A673 (cell line): ENCODE measurements around the gene IPPK. TPM values are rescaled to one million over a fixed set of nuclear protein-coding genes. Genes with fewer than 3 reads are reported as not detected.

Experiments
- BruUV-seq: library from RNA; stranded (reverse); fragments of 400-500 nt; replicated peaks from 2 replicates; lab custom pipeline; 2021; lab: Mats Ljungman, UMichigan
- CTCF ChIA-PET: fragments of 300-600 bp; sonication (Branson Sonifier 250); formaldehyde crosslinking; loops from one replicate; lab custom pipeline; 2022; ENCODE audit warnings: antibody characterized with exemption; lab: Charles Lee
- POLR2A ChIA-PET: fragments of 300-600 bp; sonication (Branson Sonifier 250); formaldehyde crosslinking; loops from one replicate; lab custom pipeline; 2022; ENCODE audit warnings: antibody characterized with exemption; ENCODE audit not compliant: low non-redundant PET; lab: Charles Lee
- DNase-seq: peaks from one replicate; pipeline ENCODE4 v3.0.0-alpha.2; 2015; ENCODE audit warnings: low spot score
- H3K27ac ChIP-seq: fragments of 200-600 bp; sonication (generic); 2 replicates; pipeline ENCODE4 v1.5.1; 2016; ENCODE audit warnings: mixed run types, low read depth, mild to moderate bottlenecking, mixed read lengths, antibody characterized with exemption, low read length; ENCODE audit not compliant: poor library complexity, severe bottlenecking
- H3K27me3 ChIP-seq: fragments of 200-600 bp; sonication (generic); replicated peaks from 2 replicates; pipeline ENCODE4 v1.6.1; 2017; ENCODE audit warnings: mixed run types, low read depth, mild to moderate bottlenecking, mixed read lengths, antibody characterized with exemption, low read length; ENCODE audit not compliant: insufficient read depth, poor library complexity
- H3K36me3 ChIP-seq: fragments of 200-600 bp; sonication (generic); 2 replicates; pipeline ENCODE4 v1.6.1; 2016; ENCODE audit warnings: mixed run types, mild to moderate bottlenecking, mixed read lengths, antibody characterized with exemption, low read length; ENCODE audit not compliant: insufficient read depth, poor library complexity, severe bottlenecking
- H3K4me1 ChIP-seq: fragments of 200-600 bp; sonication (generic); 2 replicates; pipeline ENCODE4 v1.6.1; 2017; ENCODE audit warnings: mixed run types, mild to moderate bottlenecking, mixed read lengths, antibody characterized with exemption, low read length; ENCODE audit not compliant: insufficient read depth, poor library complexity, severe bottlenecking
- H3K4me3 ChIP-seq: fragments of 200-600 bp; sonication (generic); 2 replicates; pipeline ENCODE4 v1.5.1; 2016; ENCODE audit warnings: low read depth, mixed run types, mild to moderate bottlenecking, mixed read lengths, low read length; ENCODE audit not compliant: poor library complexity, severe bottlenecking
- H3K9me3 ChIP-seq: fragments of 200-600 bp; sonication (generic); 2 replicates; pipeline ENCODE4 v1.6.1; 2016; ENCODE audit warnings: mixed run types, low read depth, mild to moderate bottlenecking, mixed read lengths, antibody characterized with exemption, low read length; ENCODE audit not compliant: poor library complexity, severe bottlenecking
- EZH2 ChIP-seq: fragments of 200-600 bp; sonication (generic); IDR thresholded peaks from 2 replicates; pipeline ENCODE4 v1.6.1; 2017; ENCODE audit warnings: borderline replicate concordance, low read depth, mild to moderate bottlenecking, mixed read lengths, antibody characterized with exemption, low read length; ENCODE audit not compliant: poor library complexity, severe bottlenecking
- intact Hi-C: fragments of 100-400 bp; cut with micrococcal nuclease; formaldehyde crosslinking; loops from one replicate; pipeline ENCODE4 v1.10.0; 2022; ENCODE audit not compliant: unreplicated experiment
- total RNA-seq: library from RNA; stranded (reverse); gene quantifications from 2 replicates; pipeline ENCODE4 v1.2.3, GENCODE V29; 2021
- TF ChIP-seq, protein P1 (sequence below): fragments of 300-800, 200-600 bp; sonication (generic); conservative IDR thresholded peaks from 2 replicates; pipeline ENCODE4 v1.5.1; 2017; ENCODE audit warnings: low read depth, mild to moderate bottlenecking, antibody characterized with exemption, low read length, moderate library complexity, mixed read lengths

Gene IPPK
- total RNA-seq, 1 experiment from 2014 or later: 14.0 TPM

DNA sequence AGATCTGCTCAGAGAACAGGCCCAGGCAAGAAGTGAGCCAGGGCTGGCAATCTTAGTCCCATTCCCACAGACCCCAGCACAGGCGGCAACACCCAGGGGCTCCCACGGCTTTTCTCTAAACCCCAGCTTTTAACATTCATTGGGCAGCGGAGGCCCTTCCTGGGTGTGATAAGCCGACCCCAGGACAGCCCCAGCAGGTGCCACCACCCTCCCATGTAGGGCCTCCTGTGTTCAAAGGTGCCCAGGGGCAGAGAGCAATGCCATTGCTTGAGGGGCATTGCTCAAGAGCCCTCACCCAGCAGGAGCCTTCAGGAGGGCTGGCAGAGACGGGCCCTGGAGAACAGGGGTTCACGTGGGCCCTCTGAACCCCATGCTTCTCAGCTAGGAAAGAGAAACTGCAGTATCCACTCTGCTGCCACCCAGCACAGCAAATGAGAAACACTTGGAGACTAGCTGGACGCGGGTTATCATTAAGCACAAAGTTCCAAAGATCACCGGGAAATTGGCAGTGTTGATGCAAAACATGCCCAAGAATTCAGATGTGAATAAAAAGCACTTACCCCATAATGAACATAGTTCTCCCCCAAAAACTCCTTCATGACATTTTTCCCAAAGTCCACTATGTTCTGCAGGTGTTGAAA lies 13.9 kb downstream of the IPPK start:
- H3K4me1 ChIP-seq: peaks cover 2% of the 10 kb centered on the region
- no peaks in the 10 kb centered on the region for H3K27me3 ChIP-seq
- POLR2A ChIA-PET: no interaction called here
- H3K36me3 ChIP-seq: peaks cover 18% of the 10 kb centered on the region
- intact Hi-C loops: no loop called here
- no peak overlapping the region for H3K27ac ChIP-seq
- no peak for DNase-seq
- CTCF ChIA-PET: no interaction called here
- no peaks in the 10 kb centered on the region for H3K9me3 ChIP-seq
- TF ChIP-seq EZH2: no peak
- TF ChIP-seq, protein P1, sequence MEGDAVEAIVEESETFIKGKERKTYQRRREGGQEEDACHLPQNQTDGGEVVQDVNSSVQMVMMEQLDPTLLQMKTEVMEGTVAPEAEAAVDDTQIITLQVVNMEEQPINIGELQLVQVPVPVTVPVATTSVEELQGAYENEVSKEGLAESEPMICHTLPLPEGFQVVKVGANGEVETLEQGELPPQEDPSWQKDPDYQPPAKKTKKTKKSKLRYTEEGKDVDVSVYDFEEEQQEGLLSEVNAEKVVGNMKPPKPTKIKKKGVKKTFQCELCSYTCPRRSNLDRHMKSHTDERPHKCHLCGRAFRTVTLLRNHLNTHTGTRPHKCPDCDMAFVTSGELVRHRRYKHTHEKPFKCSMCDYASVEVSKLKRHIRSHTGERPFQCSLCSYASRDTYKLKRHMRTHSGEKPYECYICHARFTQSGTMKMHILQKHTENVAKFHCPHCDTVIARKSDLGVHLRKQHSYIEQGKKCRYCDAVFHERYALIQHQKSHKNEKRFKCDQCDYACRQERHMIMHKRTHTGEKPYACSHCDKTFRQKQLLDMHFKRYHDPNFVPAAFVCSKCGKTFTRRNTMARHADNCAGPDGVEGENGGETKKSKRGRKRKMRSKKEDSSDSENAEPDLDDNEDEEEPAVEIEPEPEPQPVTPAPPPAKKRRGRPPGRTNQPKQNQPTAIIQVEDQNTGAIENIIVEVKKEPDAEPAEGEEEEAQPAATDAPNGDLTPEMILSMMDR: no peak
- no TSS peak for BruUV-seq
- no peak overlapping the region for H3K4me3 ChIP-seq

DNA sequence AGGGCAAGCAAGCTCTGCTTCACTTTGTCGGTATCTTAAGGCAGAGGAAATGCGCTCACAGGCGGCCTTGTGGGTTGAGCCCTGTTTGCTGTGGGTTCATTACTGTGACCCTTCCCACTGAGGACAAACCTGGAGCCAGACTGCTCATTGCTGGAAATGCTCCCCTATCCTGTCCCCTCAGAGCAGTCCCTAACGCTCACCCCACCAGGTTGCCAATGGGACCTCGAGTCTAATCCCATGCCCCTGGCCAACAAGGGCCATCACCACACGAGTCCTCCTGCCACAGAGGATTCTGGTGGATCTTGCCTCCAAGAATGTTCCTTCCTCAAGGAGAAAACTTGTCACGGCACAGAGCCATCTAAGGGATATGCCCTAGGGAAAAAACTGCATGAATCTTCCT lies 14.6 kb downstream of the IPPK start:
- Histone ChIP-seq H3K4me3 (no peak overlapping the region), H3K27me3 (no peaks in the 10 kb centered on the region), H3K36me3 (peaks cover 18% of the 10 kb centered on the region), H3K9me3 (no peaks in the 10 kb centered on the region), H3K27ac (no peak overlapping the region), H3K4me1 (no peaks in the 10 kb centered on the region)
- BruUV-seq: no TSS peak
- ChIA-PET POLR2A (no interaction called here), CTCF (no interaction called here)
- intact Hi-C loops: no loop called here
- DNase-seq: no peak
- TF ChIP-seq, protein P1: no peak
- no peak for TF ChIP-seq EZH2

DNA sequence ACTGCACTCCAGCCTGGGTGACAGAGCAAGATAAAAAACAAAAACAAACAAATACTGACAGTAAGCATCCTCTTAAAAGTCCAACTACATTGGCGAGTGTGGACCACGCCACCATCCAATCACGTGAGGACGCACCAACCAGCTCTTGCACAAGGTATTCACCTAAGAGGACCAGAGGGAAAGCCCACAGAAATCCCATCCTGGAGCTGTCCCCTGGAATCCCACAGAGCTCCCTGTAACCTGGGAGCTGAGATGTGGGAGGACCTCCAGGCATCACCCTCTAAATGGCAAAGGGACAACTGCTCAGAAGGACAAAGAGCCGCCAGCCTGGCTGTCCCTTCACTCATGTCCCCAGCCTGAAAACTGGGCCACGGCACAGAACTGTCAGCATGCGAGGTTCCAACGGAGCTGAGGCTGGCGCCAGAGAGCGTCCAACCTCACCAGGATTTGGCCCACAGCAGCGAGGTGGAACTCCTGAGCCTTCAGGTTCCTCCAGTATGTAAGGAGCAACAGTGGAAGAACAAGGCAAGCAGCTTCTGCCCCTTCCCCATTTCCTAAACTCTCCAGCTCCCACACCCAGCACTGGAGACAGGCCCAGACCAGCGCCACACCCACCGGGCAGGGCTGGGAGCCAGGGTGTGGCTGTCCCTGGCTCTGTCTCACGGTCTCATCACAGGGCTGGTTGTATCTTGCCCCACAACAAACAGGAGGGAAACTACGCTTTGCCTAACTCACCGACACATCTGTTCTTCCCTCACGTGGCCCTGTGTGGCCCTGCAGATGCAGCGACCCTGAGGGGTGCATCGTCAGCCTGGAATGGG lies 15.2 kb downstream of the IPPK start:
- intact Hi-C loops: no loop called here
- Histone ChIP-seq H3K27ac (no peak overlapping the region), H3K4me3 (no peak overlapping the region), H3K27me3 (no peaks in the 10 kb centered on the region), H3K9me3 (no peaks in the 10 kb centered on the region), H3K4me1 (no peaks in the 10 kb centered on the region), H3K36me3 (peaks cover 18% of the 10 kb centered on the region)
- BruUV-seq: no TSS peak
- DNase-seq: no peak
- POLR2A ChIA-PET: no interaction called here
- no peak for TF ChIP-seq EZH2
- TF ChIP-seq, protein P1: no peak
- CTCF ChIA-PET: no interaction called here
